Ishikawa (cell line): ENCODE measurements around the gene FBXO7.

Experiments used
- CEBPB ChIP-seq: IDR thresholded peaks from 2 replicates; pipeline ENCODE4 v1.6.1; 2012
- CREB1 ChIP-seq: IDR thresholded peaks from 2 replicates; pipeline ENCODE4 v1.6.1; 2012; ENCODE audit warnings: low read depth
- EGR1 ChIP-seq: IDR thresholded peaks from 2 replicates; pipeline ENCODE4 v1.6.1; 2012
- EP300 ChIP-seq: IDR thresholded peaks from 2 replicates; pipeline ENCODE4 v1.6.1; 2012; ENCODE audit warnings: borderline replicate concordance
- FOXM1 ChIP-seq: IDR thresholded peaks from 2 replicates; pipeline ENCODE4 v1.6.1; 2012; ENCODE audit warnings: low read depth, borderline replicate concordance
- NFIC ChIP-seq: IDR thresholded peaks from 2 replicates; pipeline ENCODE4 v1.6.1; 2012
- RAD21 ChIP-seq: IDR thresholded peaks from 2 replicates; pipeline ENCODE4 v1.6.1; 2012; ENCODE audit warnings: low read depth
- REST ChIP-seq: IDR thresholded peaks from 2 replicates; pipeline ENCODE4 v1.6.1; 2012; ENCODE audit warnings: low read depth, mild to moderate bottlenecking
- TAF1 ChIP-seq: IDR thresholded peaks from 2 replicates; pipeline ENCODE4 v1.6.1; 2012; ENCODE audit warnings: low read depth, mild to moderate bottlenecking
- TCF12 ChIP-seq: IDR thresholded peaks from 2 replicates; pipeline ENCODE4 v1.6.1; 2012; ENCODE audit warnings: low read depth
- TEAD4 ChIP-seq: IDR thresholded peaks from 2 replicates; pipeline ENCODE4 v1.6.1; 2012
- YY1 ChIP-seq: IDR thresholded peaks from 2 replicates; pipeline ENCODE4 v1.6.1; 2012; ENCODE audit warnings: low read depth
- ZBTB7A ChIP-seq: IDR thresholded peaks from 2 replicates; pipeline ENCODE4 v1.6.1; 2012; ENCODE audit warnings: low read depth
- TF ChIP-seq, protein P1 (sequence below): IDR thresholded peaks from 2 replicates; pipeline ENCODE4 v1.6.1; 2012
- TF ChIP-seq, protein P2 (sequence below): IDR thresholded peaks from 2 replicates; pipeline ENCODE4 v1.6.1; 2012

The FBXO7 gene

DNA sequence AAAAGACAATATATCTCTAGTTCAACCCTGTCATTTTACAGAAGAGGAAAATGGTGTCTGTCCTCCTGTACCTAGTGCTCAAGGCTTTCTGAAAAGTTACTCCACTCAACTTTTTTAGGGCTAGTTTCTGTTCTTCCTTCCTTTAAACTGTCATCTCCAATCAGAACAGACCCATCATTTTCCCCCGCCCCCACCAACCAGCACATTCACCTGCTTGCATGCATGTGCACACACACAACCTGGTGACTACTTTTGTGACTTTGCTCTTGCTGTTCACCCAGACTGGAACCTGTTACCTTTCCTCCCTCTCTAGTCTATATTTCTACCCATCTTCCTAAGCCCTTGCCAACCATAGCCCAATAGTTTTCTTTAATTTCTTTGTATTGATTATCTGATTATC lies 5.6 kb downstream of the FBXO7 start:
- TF ChIP-seq TCF12: no peak
- no peak for TF ChIP-seq CREB1
- no peak for TF ChIP-seq TEAD4
- no peak for TF ChIP-seq CEBPB
- TF ChIP-seq ZBTB7A: no peak
- TF ChIP-seq, protein P1, sequence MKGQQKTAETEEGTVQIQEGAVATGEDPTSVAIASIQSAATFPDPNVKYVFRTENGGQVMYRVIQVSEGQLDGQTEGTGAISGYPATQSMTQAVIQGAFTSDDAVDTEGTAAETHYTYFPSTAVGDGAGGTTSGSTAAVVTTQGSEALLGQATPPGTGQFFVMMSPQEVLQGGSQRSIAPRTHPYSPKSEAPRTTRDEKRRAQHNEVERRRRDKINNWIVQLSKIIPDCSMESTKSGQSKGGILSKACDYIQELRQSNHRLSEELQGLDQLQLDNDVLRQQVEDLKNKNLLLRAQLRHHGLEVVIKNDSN: no peak
- TF ChIP-seq, protein P2, sequence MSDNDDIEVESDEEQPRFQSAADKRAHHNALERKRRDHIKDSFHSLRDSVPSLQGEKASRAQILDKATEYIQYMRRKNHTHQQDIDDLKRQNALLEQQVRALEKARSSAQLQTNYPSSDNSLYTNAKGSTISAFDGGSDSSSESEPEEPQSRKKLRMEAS: no peak
- no peak for TF ChIP-seq YY1
- TF ChIP-seq FOXM1: no peak
- no peak for TF ChIP-seq RAD21
- TF ChIP-seq REST: no peak
- TF ChIP-seq EP300: no peak

DNA sequence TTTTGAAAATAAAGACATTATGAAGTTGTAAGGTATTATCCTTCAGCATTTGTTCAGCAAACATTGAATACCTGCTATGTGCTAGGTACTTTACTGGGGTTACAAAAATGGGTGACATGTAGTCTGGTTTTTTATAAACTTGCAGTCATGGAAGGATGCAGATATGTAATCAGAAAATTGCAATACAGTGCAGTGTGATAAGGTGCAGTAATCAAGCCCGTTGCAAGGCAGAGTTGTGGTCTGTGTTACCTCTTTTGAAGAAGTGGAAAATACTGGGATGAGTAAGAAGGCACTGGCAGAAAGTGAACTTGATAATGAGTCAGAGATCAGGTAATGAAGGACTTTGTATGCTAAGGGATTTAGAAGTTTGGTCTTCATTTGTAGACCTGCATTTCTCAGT lies 8.1 kb downstream of the FBXO7 start:
- TF ChIP-seq NFIC (no peak), YY1 (no peak), TCF12 (no peak), RAD21 (no peak), FOXM1 (no peak), CREB1 (no peak), CEBPB (no peak), EP300 (no peak), EGR1 (no peak), REST (no peak), TEAD4 (no peak)
- TF ChIP-seq, protein P2: no peak
- TF ChIP-seq, protein P1: no peak

GRCh38 chr22:32486656-32487390 lies 12.2 kb downstream of the FBXO7 start:
- TF ChIP-seq TEAD4: no peak
- TF ChIP-seq RAD21: no peak
- no peak for TF ChIP-seq TAF1
- TF ChIP-seq, protein P1: no peak
- TF ChIP-seq EGR1: no peak
- no peak for TF ChIP-seq CREB1
- no peak for TF ChIP-seq NFIC

GRCh38 chr22:32487461-32487860 lies 12.8 kb downstream of the FBXO7 start:
- TF ChIP-seq CEBPB: no peak
- TF ChIP-seq CREB1: no peak
- no peak for TF ChIP-seq EGR1
- TF ChIP-seq, protein P1: no peak
- TF ChIP-seq REST: no peak
- no peak for TF ChIP-seq ZBTB7A
- no peak for TF ChIP-seq TEAD4
- no peak for TF ChIP-seq EP300
- TF ChIP-seq TAF1: no peak
